NK-92 (cell line): ENCODE results near the gene WDR47.
"Not testable (repeated sequence)": the region's sequence is repeated elsewhere in the genome, so short reads cannot be mapped to it uniquely, and the experiment has no call there.

Experiments
- DNase-seq: peaks from one replicate; lab custom pipeline; 2025; ENCODE audit not compliant: unreplicated experiment; lab: John Stamatoyannopoulos, UW

WDR47 gene

DNA sequence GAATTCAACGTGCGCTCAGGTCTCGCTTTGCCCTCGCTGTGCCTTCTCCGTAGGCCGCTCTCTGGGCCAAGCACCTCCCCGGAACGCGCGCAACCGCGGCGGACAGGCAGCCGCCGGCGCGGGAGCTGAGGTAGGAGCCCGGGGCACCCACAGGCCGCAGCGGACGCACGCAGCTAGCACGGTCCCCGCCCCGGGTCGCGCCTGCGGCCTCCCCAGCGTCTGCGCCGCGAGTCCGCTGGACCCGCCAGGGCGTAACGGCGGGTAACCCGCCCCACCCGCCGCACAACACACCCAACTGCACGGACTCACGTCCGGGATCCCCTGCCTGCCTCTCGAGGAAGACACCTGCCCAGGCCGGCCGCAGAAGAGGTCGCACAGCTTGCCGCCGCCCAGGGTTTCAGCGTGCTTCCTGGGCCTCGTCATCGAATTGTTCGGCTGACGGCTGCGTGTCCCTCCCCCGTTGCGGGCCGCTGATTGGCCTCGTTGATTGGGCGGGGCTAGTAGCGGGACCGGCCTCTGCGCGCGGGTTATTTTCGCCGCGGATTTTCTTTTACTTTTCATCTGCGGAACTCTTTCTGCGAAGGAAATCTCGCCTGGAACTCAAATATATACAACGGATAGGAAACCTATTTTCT lies 78.7 kb downstream of the WDR47 start, which contains the start of gene CLCC1:
Gene CLCC1, minus strand, starts transcription at position 433 of the 635 bp plus-strand sequence. CDS start 13,047 bp downstream, outside the sequence.
- peak; percentile 53 for DNase-seq

DNA sequence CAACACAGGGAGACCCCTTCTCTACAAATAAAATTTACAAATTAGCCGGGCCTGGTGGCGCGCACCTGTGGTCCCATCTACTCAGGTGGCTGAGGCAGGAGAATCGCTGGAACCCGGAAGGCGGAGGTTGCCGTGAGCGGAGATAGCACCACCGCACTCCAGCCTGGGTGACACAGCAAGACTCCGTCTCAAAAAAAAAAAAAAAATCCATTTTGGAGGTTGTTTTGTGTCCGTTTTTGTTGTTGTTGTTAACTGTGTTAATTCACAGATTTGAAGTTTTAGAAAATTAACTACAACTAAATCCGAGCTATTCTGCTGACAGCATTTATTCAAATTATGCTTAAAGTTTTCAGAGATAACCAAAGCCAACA lies 79.2 kb downstream of the WDR47 start:
- DNase-seq: no peak

- DNase-seq: no peak
These were observed 80.0 kb downstream of the WDR47 start for GRCh38 chr1:108961752-108962486.

GRCh38 chr1:108961198-108961597 lies 80.7 kb downstream of the WDR47 start:
- DNase-seq: no peak

DNA sequence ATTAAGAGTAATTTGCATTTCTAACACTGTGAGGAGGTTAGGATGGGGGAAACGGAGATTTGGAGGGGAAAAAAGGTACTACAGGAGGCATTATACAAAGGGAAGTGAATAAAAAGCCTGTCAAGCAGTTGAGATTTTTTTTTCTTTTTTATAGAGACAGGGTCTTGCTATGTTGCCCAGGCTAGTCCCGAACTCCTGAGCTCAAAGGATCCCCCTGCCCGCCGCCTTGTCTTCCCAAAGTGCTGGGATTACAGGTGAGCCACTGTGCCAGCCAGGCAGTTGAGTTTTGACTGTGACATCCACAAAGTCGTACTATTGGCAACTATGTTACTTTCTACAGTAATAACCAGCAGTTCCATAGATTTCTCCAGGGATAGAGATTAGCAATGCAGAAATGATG lies 81.2 kb downstream of the WDR47 start:
- DNase-seq: no peak

DNA sequence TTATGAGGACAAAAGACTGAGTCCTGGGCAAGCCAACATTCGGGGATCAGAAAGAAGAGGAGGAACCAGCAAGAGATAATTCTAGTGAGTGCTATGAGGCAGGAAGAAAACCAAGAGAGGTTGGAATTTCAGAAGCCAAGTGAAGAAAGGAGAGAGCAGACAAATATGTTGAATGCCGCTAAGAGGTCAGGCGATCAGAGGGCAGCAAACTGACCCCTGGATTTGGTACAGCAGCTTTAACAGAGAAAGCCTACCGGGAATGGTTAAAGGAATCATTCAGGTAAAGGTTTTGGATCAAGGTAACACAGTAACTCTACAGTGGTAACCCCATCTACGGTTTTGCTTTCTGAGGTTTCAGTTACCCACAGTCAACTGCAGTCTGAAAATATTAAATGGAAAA lies 84.0 kb downstream of the WDR47 start:
- no peak for DNase-seq

- no peak for DNase-seq
These were observed 86.0 kb downstream of the WDR47 start for GRCh38 chr1:108955881-108956280.

GRCh38 chr1:108955111-108955510 lies 86.8 kb downstream of the WDR47 start:
- DNase-seq: no peak

- no peak for DNase-seq
These were observed 88.5 kb downstream of the WDR47 start for GRCh38 chr1:108953452-108953851.

- DNase-seq: no peak
These were observed 90.7 kb downstream of the WDR47 start for GRCh38 chr1:108951242-108951641.

- no peak for DNase-seq
These were observed 92.9 kb downstream of the WDR47 start for GRCh38 chr1:108949044-108949443.

DNA sequence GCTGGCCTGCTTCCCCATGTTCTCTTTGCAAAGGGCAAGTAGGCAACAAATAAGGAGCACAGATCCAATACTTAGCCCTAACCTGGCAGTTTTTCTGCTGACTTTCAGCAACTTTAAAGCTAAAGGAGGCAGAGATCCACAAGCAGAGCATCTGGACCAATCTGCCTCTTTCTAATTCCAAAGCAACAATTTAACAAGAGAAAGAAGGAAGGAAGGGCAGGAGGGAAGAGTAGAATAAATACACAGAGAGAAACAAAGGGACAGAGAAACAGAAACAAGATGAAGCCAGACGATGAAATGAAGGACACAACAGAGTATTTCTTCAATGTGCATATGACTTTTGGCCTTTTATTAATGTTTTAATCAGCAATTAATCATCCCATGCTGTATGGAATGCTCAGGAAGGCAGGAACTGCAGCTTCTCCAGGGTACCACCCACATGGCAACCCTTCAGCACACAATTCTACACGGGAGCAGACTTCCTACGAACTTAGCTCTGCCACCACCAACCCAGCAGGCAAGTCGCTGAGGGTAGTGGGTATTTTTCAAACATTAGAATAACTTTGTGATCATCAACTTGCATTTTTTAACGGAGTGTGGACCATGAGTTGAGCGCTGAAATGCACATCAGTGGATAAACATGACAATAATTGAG lies 93.9 kb downstream of the WDR47 start:
- DNase-seq: no peak

DNA sequence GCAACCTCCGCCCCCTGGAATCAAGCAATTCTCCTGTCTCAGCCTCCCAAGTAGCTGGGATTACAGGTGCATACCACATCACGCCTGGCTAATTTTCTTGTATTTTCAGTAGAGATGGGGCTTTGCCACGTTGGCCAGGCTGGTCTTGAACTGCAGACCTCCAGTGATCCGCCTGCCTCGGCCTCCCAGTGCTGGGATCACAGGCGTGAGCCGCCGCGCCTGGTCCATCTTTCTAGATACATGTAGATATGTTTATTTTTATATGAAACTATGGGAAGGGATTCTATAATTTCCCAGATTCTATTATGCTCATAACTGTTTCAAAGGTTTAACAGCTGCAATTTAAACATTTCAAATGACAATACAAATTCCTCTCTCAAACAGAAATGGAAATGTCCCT lies 105.7 kb downstream of the WDR47 start:
- no peak for DNase-seq

- DNase-seq: no peak
These were observed 108.0 kb downstream of the WDR47 start for GRCh38 chr1:108933944-108934343.

DNA sequence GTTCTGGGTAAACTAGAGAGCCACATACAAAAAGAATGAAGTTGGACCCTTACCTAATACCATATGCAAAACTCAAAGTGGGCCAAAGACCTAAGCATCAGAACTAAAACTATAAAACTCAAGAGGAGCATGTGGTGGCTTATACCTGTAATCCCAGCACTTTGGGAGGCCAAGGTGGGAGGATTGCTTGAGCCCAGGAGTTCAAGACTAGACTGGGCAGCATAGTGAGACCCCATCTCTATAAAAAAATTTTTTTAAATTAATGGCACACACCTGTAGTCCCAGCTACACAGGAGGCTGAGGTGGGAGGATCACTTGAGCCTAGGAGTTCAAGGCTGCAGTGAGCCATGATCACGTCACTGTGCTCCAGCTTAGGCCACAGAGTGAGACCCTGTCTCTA lies 114.3 kb downstream of the WDR47 start:
- not testable (repeated sequence) for DNase-seq

DNA sequence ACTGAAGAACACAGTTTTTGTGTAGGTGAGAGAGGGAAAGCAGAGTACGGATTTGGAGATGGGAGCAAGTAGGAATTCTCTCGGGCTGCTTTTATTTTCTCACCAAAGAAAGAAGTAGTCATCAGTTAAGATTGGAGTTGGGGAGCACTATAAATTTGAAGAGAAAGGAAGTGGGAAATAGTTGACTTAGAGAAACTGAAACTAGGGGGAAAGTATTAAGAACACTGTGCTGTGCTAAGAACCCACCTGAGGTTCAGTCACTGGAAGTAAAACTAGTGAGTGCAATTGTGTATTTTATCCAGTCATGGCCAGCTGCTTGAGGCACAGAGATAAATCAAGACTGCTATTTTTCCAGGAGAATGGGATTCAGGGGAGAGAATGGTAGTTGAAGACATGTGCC lies 116.0 kb downstream of the WDR47 start:
- DNase-seq: no peak
